H9 (cell line): ENCODE data around the gene LRRC41. TPM values are rescaled to one million over a fixed set of nuclear protein-coding genes. Genes with fewer than 3 reads are reported as not detected.
"Not testable (repeated sequence)": the region's sequence is repeated elsewhere in the genome, so short reads cannot be mapped to it uniquely, and the experiment has no call there.

Experiments used
- DNase-seq: peaks from one replicate; pipeline ENCODE4 v3.0.0-alpha.2; 2017
- H2AFZ ChIP-seq: one replicate; pipeline ENCODE4 v1.6.1; 2013; ENCODE audit warnings: mild to moderate bottlenecking, low read length, control low read depth, moderate library complexity
- H2AK5ac ChIP-seq: 2 replicates; pipeline ENCODE4 v1.6.1; 2013; ENCODE audit warnings: low read length, control low read depth, mixed read lengths; ENCODE audit not compliant: insufficient read length
- H2BK120ac ChIP-seq: one replicate; pipeline ENCODE4 v1.6.1; 2013; ENCODE audit warnings: low read depth, mild to moderate bottlenecking, low read length, control low read depth, inconsistent platforms; ENCODE audit not compliant: poor library complexity, severe bottlenecking
- H2BK12ac ChIP-seq: 2 replicates; pipeline ENCODE4 v1.6.1; 2013; ENCODE audit warnings: low read length, control low read depth, mixed read lengths, low read depth; ENCODE audit not compliant: insufficient read length
- H2BK15ac ChIP-seq: 2 replicates; pipeline ENCODE4 v1.6.1; 2013; ENCODE audit warnings: low read depth, low read length, control low read depth
- H2BK20ac ChIP-seq: one replicate; pipeline ENCODE4 v1.6.1; 2013; ENCODE audit warnings: low read depth, mild to moderate bottlenecking, low read length, control low read depth, inconsistent platforms; ENCODE audit not compliant: poor library complexity, severe bottlenecking
- H2BK5ac ChIP-seq: 2 replicates; pipeline ENCODE4 v1.6.1; 2013; ENCODE audit warnings: low read length, control low read depth, mixed read lengths; ENCODE audit not compliant: insufficient read length
- H3K14ac ChIP-seq: 2 replicates; pipeline ENCODE4 v1.6.1; 2013; ENCODE audit warnings: low read length, control low read depth; ENCODE audit not compliant: insufficient read depth
- H3K18ac ChIP-seq: 2 replicates; pipeline ENCODE4 v1.6.1; 2013; ENCODE audit warnings: low read depth, mild to moderate bottlenecking, mixed read lengths, low read length, control low read depth; ENCODE audit not compliant: insufficient read length
- H3K23ac ChIP-seq: 2 replicates; pipeline ENCODE4 v1.6.1; 2013; ENCODE audit warnings: low read length, control low read depth, mixed read lengths, low read depth; ENCODE audit not compliant: insufficient read length
- H3K23me2 ChIP-seq: 2 replicates; pipeline ENCODE4 v1.6.1; 2013; ENCODE audit warnings: low read depth, mild to moderate bottlenecking, mixed read lengths, low read length, control low read depth; ENCODE audit not compliant: insufficient read length, poor library complexity, severe bottlenecking
- H3K27ac ChIP-seq: 2 replicates; pipeline ENCODE4 v1.5.1; 2013; ENCODE audit warnings: low read length, control low read depth, mixed read lengths, low read depth; ENCODE audit not compliant: insufficient read length
- H3K27me3 ChIP-seq: 2 replicates; pipeline ENCODE4 v1.6.1; 2013; ENCODE audit warnings: low read length, control low read depth, inconsistent platforms; ENCODE audit not compliant: insufficient read depth
- H3K4ac ChIP-seq: 2 replicates; pipeline ENCODE4 v1.6.1; 2013; ENCODE audit warnings: low read depth, mild to moderate bottlenecking, control low read depth, inconsistent platforms, low read length, moderate library complexity
- H3K4me1 ChIP-seq: 2 replicates; pipeline ENCODE4 v1.6.1; 2013; ENCODE audit warnings: low read length, control low read depth, inconsistent platforms; ENCODE audit not compliant: insufficient read depth
- H3K4me2 ChIP-seq: 2 replicates; pipeline ENCODE4 v1.6.1; 2013; ENCODE audit warnings: low read length, control low read depth, mixed read lengths; ENCODE audit not compliant: insufficient read length, insufficient read depth
- H3K56ac ChIP-seq: 2 replicates; pipeline ENCODE4 v1.6.1; 2013; ENCODE audit warnings: low read depth, mild to moderate bottlenecking, mixed read lengths, low read length, control low read depth; ENCODE audit not compliant: insufficient read length
- H3K79me1 ChIP-seq: 2 replicates; pipeline ENCODE4 v1.6.1; 2013; ENCODE audit warnings: low read depth, mild to moderate bottlenecking, moderate library complexity, low read length, control low read depth, inconsistent platforms; ENCODE audit not compliant: insufficient read depth, poor library complexity, severe bottlenecking
- H3K79me2 ChIP-seq: 2 replicates; pipeline ENCODE4 v1.6.1; 2013; ENCODE audit warnings: low read length, control low read depth, inconsistent platforms; ENCODE audit not compliant: insufficient read depth
- H3K9ac ChIP-seq: 2 replicates; pipeline ENCODE4 v1.6.1; 2013; ENCODE audit warnings: low read length, control low read depth, mixed read lengths; ENCODE audit not compliant: insufficient read length; ENCODE audit errors: extremely low read depth
- H3K9me3 ChIP-seq: one replicate; pipeline ENCODE4 v1.6.1; 2013; ENCODE audit warnings: low read depth, low read length, inconsistent platforms; ENCODE audit not compliant: control insufficient read depth
- H3T11ph ChIP-seq: one replicate; pipeline ENCODE4 v1.6.1; 2013; ENCODE audit warnings: mild to moderate bottlenecking, low read length, control low read depth, inconsistent platforms
- H4K20me1 ChIP-seq: one replicate; pipeline ENCODE4 v1.6.1; 2013; ENCODE audit not compliant: control insufficient read depth, insufficient read length, insufficient read depth
- H4K5ac ChIP-seq: 2 replicates; pipeline ENCODE4 v1.6.1; 2013; ENCODE audit warnings: low read depth, mild to moderate bottlenecking, mixed read lengths, low read length, control low read depth; ENCODE audit not compliant: insufficient read length
- H4K8ac ChIP-seq: replicated peaks from 2 replicates; pipeline ENCODE4 v1.6.1; 2013; ENCODE audit warnings: low read length, control low read depth, mixed read lengths, low read depth; ENCODE audit not compliant: insufficient read length
- H4K91ac ChIP-seq: 2 replicates; pipeline ENCODE4 v1.6.1; 2013; ENCODE audit warnings: low read depth, mild to moderate bottlenecking, moderate library complexity, mixed read lengths, low read length, control low read depth; ENCODE audit not compliant: insufficient read length
- H3K27ac Mint-ChIP-seq, 3 experiments: 2 replicates in 2 of 3; 3 replicates in 1 of 3; pipeline ENCODE4 v1.8.0; 2020 to 2021; ENCODE audit warnings: mixed read lengths in 3 of 3, mild to moderate bottlenecking in 1 of 3, moderate library complexity in 1 of 3
- H3K27me3 Mint-ChIP-seq: 2 replicates; pipeline ENCODE4 v1.8.0; 2021; ENCODE audit warnings: low read depth, mild to moderate bottlenecking, moderate library complexity, mixed read lengths
- H3K36me3 Mint-ChIP-seq, 3 experiments: 2 replicates in 2 of 3; 3 replicates in 1 of 3; pipeline ENCODE4 v1.8.0; 2020 to 2021; ENCODE audit warnings: low read depth in 3 of 3, mixed read lengths in 3 of 3; ENCODE audit not compliant: insufficient read depth in 1 of 3
- H3K4me1 Mint-ChIP-seq, 2 experiments: 2 replicates each; pipeline ENCODE4 v1.8.0; 2020; ENCODE audit warnings: mixed read lengths in 2 of 2
- H3K4me3 Mint-ChIP-seq, 2 experiments: 2 replicates in 1 of 2; 3 replicates in 1 of 2; pipeline ENCODE4 v1.8.0; 2020 to 2021; ENCODE audit warnings: mild to moderate bottlenecking in 2 of 2, mixed read lengths in 2 of 2, moderate library complexity in 1 of 2
- H3K9me3 Mint-ChIP-seq, 2 experiments: 2 replicates in 1 of 2; 3 replicates in 1 of 2; pipeline ENCODE4 v1.8.0; 2020; ENCODE audit warnings: mild to moderate bottlenecking in 2 of 2, mixed read lengths in 2 of 2, moderate library complexity in 1 of 2
- WGBS: extraction: QIAGEN DNeasy Blood & Tissue Kit; methylation state at CpG from one replicate; pipeline ENCODE4 v1.1.7; 2013; ENCODE audit warnings: missing lambda C conversion rate, low lambda C conversion rate, mixed read lengths; ENCODE audit not compliant: insufficient read length; ENCODE audit errors: extremely low coverage; 5-methylcytosine and 5-hydroxymethylcytosine counted together
- total RNA-seq: library from RNA; stranded (reverse); gene quantifications from 2 replicates; pipeline ENCODE4 v1.2.1, GENCODE V29; 2021

The LRRC41 gene
- total RNA-seq, 1 experiment from 2014 or later, result 62.6 TPM

DNA sequence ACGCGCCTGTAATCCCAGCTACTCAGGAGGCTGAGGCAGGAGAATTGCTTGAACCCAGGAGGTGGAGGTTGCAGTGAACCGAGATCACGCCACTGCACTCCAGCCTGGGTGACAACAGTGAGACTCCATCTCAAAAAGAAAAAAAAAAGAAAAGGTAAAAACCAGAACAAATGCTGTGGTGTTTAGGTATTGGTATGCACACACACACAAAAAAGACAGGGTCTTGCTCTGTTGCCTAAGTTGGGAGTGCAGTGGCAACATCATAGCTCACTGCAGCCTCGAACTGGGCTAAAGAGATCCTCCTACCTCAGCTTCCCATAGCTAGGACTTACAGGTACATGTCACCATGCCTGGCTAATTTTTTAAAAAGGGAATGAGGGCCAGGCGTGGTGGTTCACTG, 15.9 kb upstream of the LRRC41 start:
- not testable (repeated sequence) for H3K4me1 ChIP-seq, H3K23me2 ChIP-seq, H2BK12ac ChIP-seq, H3K27me3 Mint-ChIP-seq, H3K27me3 ChIP-seq, H2BK20ac ChIP-seq, H2BK15ac ChIP-seq, H4K91ac ChIP-seq, H2AFZ ChIP-seq, H3K56ac ChIP-seq, H2AK5ac ChIP-seq, H3K27ac ChIP-seq, H3K9ac ChIP-seq, H2BK5ac ChIP-seq, H4K5ac ChIP-seq, H3K18ac ChIP-seq, H3K9me3 ChIP-seq, H4K8ac ChIP-seq, H3K79me1 ChIP-seq, H3K14ac ChIP-seq, H3K4me3 Mint-ChIP-seq, DNase-seq, H3K27ac Mint-ChIP-seq, H3K79me2 ChIP-seq, H3K23ac ChIP-seq, H3K9me3 Mint-ChIP-seq, H2BK120ac ChIP-seq, H3K4me2 ChIP-seq, H3K4ac ChIP-seq, H3T11ph ChIP-seq, H4K20me1 ChIP-seq
- H3K36me3 Mint-ChIP-seq, result peaks cover 12 to 28% (median 19%) of the 10 kb centered on the region in 3 experiments; a peak in 6 of 7 replicates
- H3K4me1 Mint-ChIP-seq, result peaks cover 18 to 21% of the 10 kb centered on the region in 2 experiments
- WGBS, result no CpG with 5 or more reads among the region's 6 CpGs
